ENCODE results near the gene PDGFC. TPM values are rescaled to one million over a fixed set of nuclear protein-coding genes. Genes with fewer than 3 reads are reported as not detected.

Gene PDGFC
- total RNA-seq, 1 donor from 2014 or later = not detected

DNA sequence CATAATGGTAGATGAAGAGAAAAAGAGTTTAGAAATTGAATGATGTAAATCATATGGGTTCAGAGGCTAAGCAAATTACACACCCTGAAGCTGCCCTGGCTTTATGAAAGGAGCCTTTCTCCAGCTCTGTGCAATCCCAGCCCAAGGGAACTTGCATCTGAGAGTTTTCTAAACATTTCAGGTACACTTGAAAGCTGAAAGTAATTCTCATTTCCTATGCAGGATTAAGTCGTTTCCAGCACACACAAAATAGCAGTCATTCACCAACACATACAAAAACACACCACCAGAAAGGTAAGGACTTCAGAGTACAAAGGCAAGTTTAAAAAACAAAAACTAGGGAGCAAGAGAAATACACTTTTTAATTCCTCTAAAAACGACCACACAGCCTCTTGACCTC, 1.7 kb downstream of the PDGFC start:
- POLR2A ChIA-PET = no interaction called here
- CTCF ChIA-PET = no interaction called here
- Mint-ChIP-seq H3K27ac (no peak overlapping the region), H3K4me1 (peaks cover 12% of the 10 kb centered on the region), H3K27me3 (peaks cover 29% of the 10 kb centered on the region), H3K9me3 (peaks cover 5% of the 10 kb centered on the region), H3K4me3 (no peak overlapping the region), H3K36me3 (ENCODE audit: low read depth) (no peaks in the 10 kb centered on the region)
- intact Hi-C loops (cut with micrococcal nuclease) = no loop called here
- TF ChIP-seq, protein P1, sequence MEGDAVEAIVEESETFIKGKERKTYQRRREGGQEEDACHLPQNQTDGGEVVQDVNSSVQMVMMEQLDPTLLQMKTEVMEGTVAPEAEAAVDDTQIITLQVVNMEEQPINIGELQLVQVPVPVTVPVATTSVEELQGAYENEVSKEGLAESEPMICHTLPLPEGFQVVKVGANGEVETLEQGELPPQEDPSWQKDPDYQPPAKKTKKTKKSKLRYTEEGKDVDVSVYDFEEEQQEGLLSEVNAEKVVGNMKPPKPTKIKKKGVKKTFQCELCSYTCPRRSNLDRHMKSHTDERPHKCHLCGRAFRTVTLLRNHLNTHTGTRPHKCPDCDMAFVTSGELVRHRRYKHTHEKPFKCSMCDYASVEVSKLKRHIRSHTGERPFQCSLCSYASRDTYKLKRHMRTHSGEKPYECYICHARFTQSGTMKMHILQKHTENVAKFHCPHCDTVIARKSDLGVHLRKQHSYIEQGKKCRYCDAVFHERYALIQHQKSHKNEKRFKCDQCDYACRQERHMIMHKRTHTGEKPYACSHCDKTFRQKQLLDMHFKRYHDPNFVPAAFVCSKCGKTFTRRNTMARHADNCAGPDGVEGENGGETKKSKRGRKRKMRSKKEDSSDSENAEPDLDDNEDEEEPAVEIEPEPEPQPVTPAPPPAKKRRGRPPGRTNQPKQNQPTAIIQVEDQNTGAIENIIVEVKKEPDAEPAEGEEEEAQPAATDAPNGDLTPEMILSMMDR (IDR thresholded peaks at IDR 0.05) = no peak
- DNase-seq (no peak), ATAC-seq (ENCODE audit: low read depth) (no peak)

GRCh38 chr4:156969101-156969500, 2.5 kb downstream of the PDGFC start:
- Mint-ChIP-seq H3K36me3 (ENCODE audit: low read depth) (no peaks in the 10 kb centered on the region), H3K27me3 (peaks cover 29% of the 10 kb centered on the region), H3K27ac (no peak overlapping the region), H3K9me3 (peaks cover 5% of the 10 kb centered on the region), H3K4me3 (no peak overlapping the region), H3K4me1 (peaks cover 12% of the 10 kb centered on the region)
- TF ChIP-seq, protein P1 (IDR thresholded peaks at IDR 0.05) = no peak
- intact Hi-C loops (cut with micrococcal nuclease) = no loop called here
- CTCF ChIA-PET = no interaction called here
- ATAC-seq (ENCODE audit: low read depth) = no peak
- no peak for DNase-seq
- POLR2A ChIA-PET = no interaction called here

GRCh38 chr4:156968479-156968984, 3.1 kb downstream of the PDGFC start:
- Mint-ChIP-seq H3K27ac (no peak overlapping the region), H3K4me1 (peaks cover 12% of the 10 kb centered on the region), H3K4me3 (no peak overlapping the region), H3K36me3 (ENCODE audit: low read depth) (no peaks in the 10 kb centered on the region), H3K27me3 (peaks cover 27% of the 10 kb centered on the region), H3K9me3 (peaks cover 5% of the 10 kb centered on the region)
- ChIA-PET POLR2A (no interaction called here), CTCF (no interaction called here)
- ATAC-seq (ENCODE audit: low read depth) (no peak), DNase-seq (no peak)
- TF ChIP-seq, protein P1 (IDR thresholded peaks at IDR 0.05) = no peak
- intact Hi-C loops (cut with micrococcal nuclease) = no loop called here

DNA sequence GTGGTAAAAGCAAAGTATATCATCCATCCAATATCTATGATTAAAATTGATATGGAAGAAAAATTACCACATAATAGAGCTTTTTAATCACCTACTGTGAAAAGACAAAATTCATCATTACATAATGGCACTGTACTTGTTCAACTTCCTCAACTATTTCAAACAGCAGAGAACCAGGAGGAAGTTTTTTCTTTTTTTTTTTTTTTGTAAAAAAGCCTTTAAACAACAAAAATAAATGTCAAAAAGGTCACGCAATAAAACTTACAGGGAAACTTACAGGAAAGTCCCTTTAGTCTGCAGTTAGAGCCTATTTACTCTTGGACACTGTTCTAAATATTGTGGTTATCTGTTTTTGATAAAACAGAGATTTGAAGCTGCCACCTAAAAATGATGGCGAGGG, 4.8 kb downstream of the PDGFC start:
- CTCF ChIA-PET = no interaction called here
- H3K27ac Mint-ChIP-seq = no peak overlapping the region
- H3K9me3 Mint-ChIP-seq = peaks cover 5% of the 10 kb centered on the region
- ATAC-seq (ENCODE audit: low read depth) = no peak
- H3K4me3 Mint-ChIP-seq = no peak overlapping the region
- no peak for DNase-seq
- H3K27me3 Mint-ChIP-seq = peaks cover 19% of the 10 kb centered on the region
- TF ChIP-seq, protein P1 (IDR thresholded peaks at IDR 0.05) = no peak
- intact Hi-C loops (cut with micrococcal nuclease) = no loop called here
- peaks cover 9% of the 10 kb centered on the region for H3K4me1 Mint-ChIP-seq
- no peaks in the 10 kb centered on the region for H3K36me3 Mint-ChIP-seq (ENCODE audit: low read depth)
- POLR2A ChIA-PET = no interaction called here

GRCh38 chr4:156963419-156963818, 8.2 kb downstream of the PDGFC start:
- intact Hi-C loops (cut with micrococcal nuclease) = no loop called here
- no peak overlapping the region for H3K4me3 Mint-ChIP-seq
- TF ChIP-seq, protein P1 (IDR thresholded peaks at IDR 0.05) = no peak
- H3K27ac Mint-ChIP-seq = no peak overlapping the region
- no peaks in the 10 kb centered on the region for H3K9me3 Mint-ChIP-seq
- no peaks in the 10 kb centered on the region for H3K36me3 Mint-ChIP-seq (ENCODE audit: low read depth)
- CTCF ChIA-PET = no interaction called here
- ATAC-seq (ENCODE audit: low read depth) = no peak
- no peak for DNase-seq
- H3K4me1 Mint-ChIP-seq = no peaks in the 10 kb centered on the region
- POLR2A ChIA-PET = no interaction called here
- H3K27me3 Mint-ChIP-seq = peaks cover 2% of the 10 kb centered on the region
